Choroid plexus epithelial cell (primary cell): ENCODE measurements around the gene LRIT2.

ENCODE experiments used
- DNase-seq: peaks from one replicate; pipeline ENCODE4 v3.0.0-alpha.2; 2010; ENCODE audit warnings: low read depth
- H3K4me3 ChIP-seq: 2 replicates; pipeline ENCODE4 v1.5.1; 2011; ENCODE audit warnings: low read depth, mild to moderate bottlenecking, control low read depth, low read length, moderate library complexity
- TF ChIP-seq, protein P1 (sequence below): conservative IDR thresholded peaks from 2 replicates; pipeline ENCODE4 v1.5.1; 2011; ENCODE audit warnings: low read depth, mild to moderate bottlenecking, control low read depth, inconsistent platforms, low read length, moderate library complexity

The LRIT2 gene

GRCh38 chr10:84208023-84208422, 17.3 kb downstream of the LRIT2 start:
- TF ChIP-seq, protein P1, sequence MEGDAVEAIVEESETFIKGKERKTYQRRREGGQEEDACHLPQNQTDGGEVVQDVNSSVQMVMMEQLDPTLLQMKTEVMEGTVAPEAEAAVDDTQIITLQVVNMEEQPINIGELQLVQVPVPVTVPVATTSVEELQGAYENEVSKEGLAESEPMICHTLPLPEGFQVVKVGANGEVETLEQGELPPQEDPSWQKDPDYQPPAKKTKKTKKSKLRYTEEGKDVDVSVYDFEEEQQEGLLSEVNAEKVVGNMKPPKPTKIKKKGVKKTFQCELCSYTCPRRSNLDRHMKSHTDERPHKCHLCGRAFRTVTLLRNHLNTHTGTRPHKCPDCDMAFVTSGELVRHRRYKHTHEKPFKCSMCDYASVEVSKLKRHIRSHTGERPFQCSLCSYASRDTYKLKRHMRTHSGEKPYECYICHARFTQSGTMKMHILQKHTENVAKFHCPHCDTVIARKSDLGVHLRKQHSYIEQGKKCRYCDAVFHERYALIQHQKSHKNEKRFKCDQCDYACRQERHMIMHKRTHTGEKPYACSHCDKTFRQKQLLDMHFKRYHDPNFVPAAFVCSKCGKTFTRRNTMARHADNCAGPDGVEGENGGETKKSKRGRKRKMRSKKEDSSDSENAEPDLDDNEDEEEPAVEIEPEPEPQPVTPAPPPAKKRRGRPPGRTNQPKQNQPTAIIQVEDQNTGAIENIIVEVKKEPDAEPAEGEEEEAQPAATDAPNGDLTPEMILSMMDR = no peak
- no peak overlapping the region for H3K4me3 ChIP-seq
- DNase-seq = no peak

DNA sequence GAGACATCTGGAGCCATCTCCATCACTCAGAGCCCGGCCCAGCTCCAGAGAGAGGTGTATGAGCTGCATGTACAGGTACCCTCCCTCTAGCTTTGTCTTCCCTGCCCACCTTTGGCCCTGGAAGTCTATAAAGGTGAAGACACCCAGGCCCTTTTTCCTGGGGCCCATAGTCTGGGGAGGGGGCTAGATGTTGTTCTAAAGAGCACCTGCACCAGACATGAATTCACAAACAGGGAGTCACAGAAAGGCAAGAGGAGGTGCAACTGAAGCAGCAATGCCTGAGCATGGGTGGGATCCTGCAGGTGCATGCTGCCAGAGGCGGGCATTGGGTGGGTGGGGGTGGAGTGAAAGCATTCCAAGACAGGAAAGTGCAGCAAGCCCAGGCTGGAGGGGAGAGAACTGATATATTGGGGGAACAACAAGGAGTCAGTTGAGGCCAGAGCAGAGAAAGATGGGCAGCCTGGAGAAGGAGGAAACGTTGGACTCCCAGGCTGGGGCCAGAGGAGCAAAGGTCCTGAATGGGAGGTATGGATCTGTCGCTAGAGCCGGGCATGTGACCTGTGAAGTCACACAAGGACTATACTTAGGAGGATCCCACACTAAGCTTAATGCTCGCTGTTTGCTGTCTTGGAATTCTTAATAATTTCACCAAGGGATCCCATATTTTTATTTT, 19.4 kb downstream of the LRIT2 start:
- no peak for DNase-seq
- TF ChIP-seq, protein P1 = no peak
- H3K4me3 ChIP-seq = no peak overlapping the region

- peak; percentile 75 for DNase-seq
- TF ChIP-seq, protein P1 = peak; percentile 90
Observed at GRCh38 chr10:84205049-84205852, 20.1 kb downstream of the LRIT2 start.

DNA sequence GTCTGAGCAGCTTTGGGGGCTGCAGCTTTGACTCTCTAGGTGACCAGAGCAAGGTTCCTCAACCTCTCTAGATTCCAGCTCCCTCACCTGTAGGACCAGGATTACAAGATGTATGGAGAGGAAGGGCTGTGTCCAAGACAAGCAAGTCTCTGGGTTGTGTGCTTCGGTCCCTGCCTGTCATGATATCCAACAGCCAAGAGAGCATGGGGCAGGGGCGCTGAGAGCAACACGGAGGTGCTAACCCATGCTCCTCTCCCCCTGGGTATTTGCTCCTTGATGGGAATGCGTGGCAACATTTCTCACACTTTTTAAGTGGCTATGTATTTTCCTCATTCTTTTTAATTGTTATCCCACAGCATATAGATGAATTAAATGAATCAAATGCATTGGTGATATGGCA, 20.7 kb downstream of the LRIT2 start:
- TF ChIP-seq, protein P1 = no peak
- DNase-seq = no peak
- no peak overlapping the region for H3K4me3 ChIP-seq

More at GRCh38 chr10:84205049-84205852, 20.1 kb downstream of the LRIT2 start:
- no peak overlapping the region for H3K4me3 ChIP-seq

DNA sequence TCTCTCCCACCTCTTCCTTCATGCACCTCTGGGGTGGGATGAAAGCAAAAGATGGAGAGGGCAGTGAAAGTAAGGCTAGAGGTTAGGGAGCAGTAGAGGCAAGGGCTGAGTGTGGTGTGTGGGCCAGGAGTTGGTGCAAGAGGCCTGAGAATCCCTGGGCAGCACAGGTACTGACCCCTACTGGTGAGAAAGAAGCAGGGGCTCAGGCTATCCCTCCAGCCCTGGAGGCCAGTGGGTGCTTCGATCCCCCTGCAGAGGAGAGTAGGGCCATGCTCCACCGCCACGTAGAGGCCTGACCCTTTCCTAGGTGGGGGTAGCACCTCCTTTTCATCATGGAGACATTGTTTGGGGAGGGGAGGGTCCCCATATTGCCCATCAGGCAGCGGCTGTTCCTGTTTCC, 21.2 kb downstream of the LRIT2 start:
- DNase-seq = peak; percentile 17
- TF ChIP-seq, protein P1 = peak; percentile 57
- H3K4me3 ChIP-seq = no peak overlapping the region

GRCh38 chr10:84202349-84202748, 23.0 kb downstream of the LRIT2 start:
- H3K4me3 ChIP-seq = no peak overlapping the region
- TF ChIP-seq, protein P1 = no peak
- no peak for DNase-seq

DNA sequence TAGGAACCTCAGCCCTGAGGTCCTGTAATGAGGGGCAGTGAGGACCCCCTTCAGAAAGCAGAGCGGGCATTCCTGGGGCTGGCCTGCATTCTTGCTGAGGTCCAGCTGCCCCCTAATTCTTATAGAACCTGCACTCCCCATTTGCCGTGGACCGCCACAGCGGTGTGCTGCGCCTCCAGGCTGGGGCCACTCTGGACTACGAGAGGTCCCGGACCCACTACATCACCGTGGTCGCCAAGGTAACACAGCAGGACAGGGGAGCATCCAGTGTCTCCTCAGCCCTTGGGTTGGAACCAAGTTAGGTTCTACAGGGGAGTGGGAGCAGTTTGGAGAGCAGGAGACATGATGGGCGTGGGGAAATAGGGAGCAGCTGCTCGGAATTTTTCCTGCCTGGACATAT, 23.7 kb downstream of the LRIT2 start:
- no peak overlapping the region for H3K4me3 ChIP-seq
- TF ChIP-seq, protein P1 = no peak
- DNase-seq = no peak
